Dedifferentiated amniotic fluid mesenchymal stem cell (primary cell): ENCODE measurements around the gene MID1.

Experiments
- DNase-seq: peaks from one replicate; pipeline ENCODE4 v3.0.0-alpha.2; 2016; ENCODE audit errors: extremely low spot score

Gene MID1

GRCh38 chrX:10620121-10620699, at the start of gene MID1:
TSS of gene MID1 (minus strand) at chrX:10620585. CDS start at chrX:10567547, 53,038 bp downstream.
- peak; percentile 78 for DNase-seq

DNA sequence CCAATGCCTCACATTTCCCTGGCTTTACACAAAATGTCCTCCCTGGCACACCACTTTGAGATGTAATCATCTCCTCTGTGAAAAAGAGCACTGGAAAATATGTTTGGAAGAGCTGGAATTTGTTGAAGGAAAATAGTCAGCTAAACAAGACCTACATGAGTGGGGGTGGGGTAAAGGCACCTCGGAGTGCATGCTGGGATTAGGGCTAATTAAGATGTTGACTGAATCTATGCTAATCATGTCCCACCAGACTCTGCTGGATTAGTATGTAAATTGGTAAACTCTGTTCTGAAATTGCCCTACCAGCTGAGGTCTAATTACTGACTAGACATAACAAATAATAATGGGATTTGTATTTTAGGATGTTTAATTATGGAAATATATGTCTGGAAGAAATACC, 46.8 kb upstream of the MID1 start:
- DNase-seq = no peak

- no peak for DNase-seq
These were observed 45.7 kb upstream of the MID1 start for GRCh38 chrX:10666102-10666501.

DNA sequence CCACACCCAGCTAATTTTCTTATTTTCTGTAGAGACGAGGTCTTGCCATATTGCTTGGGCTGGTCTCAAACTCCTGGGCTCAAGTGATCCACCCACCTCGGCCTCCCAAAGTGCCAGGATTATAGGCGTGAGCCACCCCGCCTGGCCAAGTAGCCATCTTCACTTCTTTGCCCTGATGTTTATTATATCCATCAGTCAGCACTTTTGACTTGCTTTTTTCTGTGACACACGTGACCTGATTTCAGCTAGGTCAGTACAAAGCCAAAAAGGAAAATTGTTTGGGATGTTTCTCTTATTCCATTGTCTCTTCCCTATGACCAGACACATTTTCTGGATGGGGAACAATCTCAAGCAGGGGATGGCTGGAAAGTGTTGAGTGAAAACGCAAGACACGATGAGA, 45.3 kb upstream of the MID1 start:
- DNase-seq = no peak

- no peak for DNase-seq
These were observed 39.8 kb upstream of the MID1 start for GRCh38 chrX:10660171-10660570.

- no peak for DNase-seq
These were observed 35.8 kb upstream of the MID1 start for GRCh38 chrX:10656214-10656613.

DNA sequence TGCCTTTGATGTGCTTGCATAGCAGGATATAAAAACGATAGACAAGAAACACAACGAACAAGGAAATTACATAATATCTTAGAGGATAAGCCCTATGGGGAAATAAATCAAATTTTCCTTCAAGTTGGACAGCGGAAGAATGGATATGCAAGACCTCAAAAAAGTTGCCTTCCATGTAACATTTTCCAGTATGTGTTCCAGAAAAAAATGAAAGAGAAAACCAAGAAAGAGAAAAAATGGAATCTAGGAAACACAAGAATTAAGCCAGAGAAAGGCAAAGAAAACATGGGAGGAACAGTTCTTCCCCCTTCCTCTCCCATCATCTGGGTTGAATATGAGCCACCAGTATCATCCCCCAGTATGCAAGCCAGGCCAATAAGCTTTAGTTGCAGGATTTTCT, 34.6 kb upstream of the MID1 start:
- no peak for DNase-seq

DNA sequence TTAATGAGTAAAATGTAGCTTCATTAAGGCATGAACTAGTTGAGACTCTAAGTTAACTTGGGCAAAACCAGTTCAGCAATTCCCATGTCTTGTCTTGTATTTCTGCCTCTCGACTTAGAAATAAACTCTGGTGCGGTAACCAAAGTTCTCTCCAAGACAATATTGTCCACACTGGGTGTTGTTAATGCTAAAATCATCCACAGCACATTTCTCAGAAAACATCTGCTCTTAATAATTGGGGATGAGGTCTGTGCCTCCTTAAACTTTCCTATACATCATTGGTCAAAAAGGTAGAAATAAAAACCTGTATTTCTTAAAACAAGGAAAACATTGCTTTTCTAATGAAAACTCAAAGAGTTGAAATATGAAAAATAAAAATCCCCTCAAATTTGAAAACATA, 32.9 kb upstream of the MID1 start:
- no peak for DNase-seq

DNA sequence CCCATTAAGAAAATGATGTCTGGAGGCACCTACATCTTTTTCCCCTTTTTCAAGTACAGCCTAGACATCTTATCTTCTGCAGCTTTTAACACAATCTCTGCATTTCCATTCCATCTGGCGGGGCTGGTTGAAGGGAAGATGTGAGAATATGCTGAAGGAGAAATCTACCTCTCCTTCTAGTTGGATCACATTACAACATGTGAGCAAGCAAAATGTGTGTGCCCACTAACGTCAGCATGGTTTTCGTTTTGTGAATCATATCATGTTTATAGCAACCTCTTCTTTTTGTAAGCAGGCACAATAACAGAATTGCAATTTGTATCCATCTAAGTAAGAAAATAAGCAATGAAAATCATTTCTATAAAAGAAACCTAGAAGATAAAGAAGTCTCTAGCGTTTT, 28.9 kb upstream of the MID1 start:
- no peak for DNase-seq

GRCh38 chrX:10648614-10649013, 28.2 kb upstream of the MID1 start:
- DNase-seq = peak; percentile 22

- DNase-seq = no peak
These were observed 16.5 kb upstream of the MID1 start for GRCh38 chrX:10636851-10637250.

GRCh38 chrX:10636337-10636736, 16.0 kb upstream of the MID1 start:
- peak; percentile 55 for DNase-seq

GRCh38 chrX:10634392-10635161, 14.2 kb upstream of the MID1 start:
- DNase-seq = peak; percentile 63

GRCh38 chrX:10633722-10634121, 13.3 kb upstream of the MID1 start:
- peak; percentile 65 for DNase-seq

GRCh38 chrX:10631416-10632145, 11.2 kb upstream of the MID1 start:
- no peak for DNase-seq

- no peak for DNase-seq
These were observed 9.9 kb upstream of the MID1 start for GRCh38 chrX:10630320-10630719.

DNA sequence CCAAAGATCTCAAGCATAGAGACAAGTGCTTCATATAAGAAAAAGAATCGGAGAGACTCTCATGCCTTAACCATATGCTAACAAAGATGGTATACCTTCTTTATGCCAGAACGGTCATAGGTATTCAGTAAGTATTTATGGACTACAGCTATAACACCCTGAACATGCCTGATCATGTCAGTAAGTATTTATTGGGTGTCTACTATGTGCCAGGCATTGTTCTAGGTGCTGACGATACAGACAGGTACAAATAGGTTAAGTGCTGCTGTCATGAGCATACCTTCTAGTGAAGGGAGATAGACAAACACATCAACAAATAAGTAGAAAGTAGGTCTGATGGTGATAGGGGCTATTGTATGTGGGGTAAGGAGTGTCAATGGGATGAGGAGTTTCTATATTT, 9.5 kb upstream of the MID1 start:
- DNase-seq = no peak

DNA sequence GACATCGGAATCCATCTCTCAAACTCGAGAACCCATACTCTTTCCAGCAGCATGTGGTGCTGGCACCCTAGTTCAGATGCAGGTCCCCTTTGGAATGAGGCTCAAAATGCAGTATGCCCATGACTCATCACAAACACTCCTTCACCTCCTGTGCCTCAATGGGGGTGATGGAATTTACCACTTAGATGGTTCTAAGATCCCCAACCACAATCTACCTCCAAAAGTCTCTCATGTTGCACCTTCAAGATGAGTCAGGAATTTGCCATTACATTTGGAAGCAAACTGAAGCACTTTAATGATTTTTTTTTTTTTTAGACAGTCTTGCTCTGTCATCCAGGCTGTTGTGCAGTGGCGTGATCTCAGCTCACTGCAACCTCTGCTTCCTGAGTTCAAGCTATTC, 8.5 kb upstream of the MID1 start:
- DNase-seq = no peak

DNA sequence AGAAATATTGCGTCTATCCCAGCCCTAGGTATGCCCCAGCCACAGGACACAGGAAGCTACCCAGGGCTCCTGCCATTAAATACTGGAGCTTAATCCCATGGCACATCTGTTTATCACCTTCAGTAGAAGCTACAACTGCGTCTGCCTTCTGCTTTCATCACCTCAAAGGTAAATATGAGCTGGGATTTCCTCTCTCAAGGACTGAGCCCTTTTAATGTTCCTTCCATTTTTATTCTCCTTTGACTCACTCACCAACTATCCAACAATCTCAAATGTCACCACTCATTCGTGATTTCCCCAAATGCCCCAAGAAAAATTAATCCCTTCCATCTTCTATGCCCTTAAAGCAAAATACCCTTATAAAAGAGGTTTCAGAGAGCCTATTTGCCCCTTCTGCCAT, 1.8 kb upstream of the MID1 start:
- no peak for DNase-seq

- no peak for DNase-seq
These were observed 849 bp downstream of the MID1 start for GRCh38 chrX:10619425-10620046.

GRCh38 chrX:10618961-10619360, 1.4 kb downstream of the MID1 start:
- DNase-seq = no peak

GRCh38 chrX:10617999-10618351, 2.4 kb downstream of the MID1 start:
- no peak for DNase-seq
